GM18502 (cell line): ENCODE results near the gene PRKCZ.
"Not testable (repeated sequence)": the region's sequence is repeated elsewhere in the genome, so short reads cannot be mapped to it uniquely, and the experiment has no call there.

Experiments
- ATAC-seq: cut with Tn5 transposase; IDR thresholded peaks from one replicate; pipeline ENCODE4 v1.9.1; 2021; ENCODE audit warnings: mild to moderate bottlenecking; ENCODE audit not compliant: unreplicated experiment, poor library complexity

PRKCZ gene

DNA sequence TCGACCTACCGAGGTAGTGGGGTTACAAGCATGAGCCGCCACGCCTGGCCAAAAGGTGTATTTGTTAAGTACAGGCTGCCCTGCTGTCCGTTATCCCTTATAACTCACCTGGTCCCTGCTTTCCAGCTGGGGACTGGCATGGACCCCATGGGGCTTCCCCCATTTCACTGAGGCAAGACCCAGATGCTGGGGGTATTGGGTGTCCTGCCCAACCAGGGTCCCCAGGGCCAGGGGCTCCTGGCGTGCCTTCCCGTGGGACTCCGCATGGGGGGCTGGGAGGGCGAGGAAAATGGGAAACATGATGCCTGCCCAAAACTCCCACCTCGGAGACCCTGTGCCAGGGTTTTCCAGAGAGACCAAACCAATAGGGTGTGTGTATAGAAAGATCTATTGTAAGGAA is 79.9 kb downstream of the PRKCZ start:
- no peak for ATAC-seq

DNA sequence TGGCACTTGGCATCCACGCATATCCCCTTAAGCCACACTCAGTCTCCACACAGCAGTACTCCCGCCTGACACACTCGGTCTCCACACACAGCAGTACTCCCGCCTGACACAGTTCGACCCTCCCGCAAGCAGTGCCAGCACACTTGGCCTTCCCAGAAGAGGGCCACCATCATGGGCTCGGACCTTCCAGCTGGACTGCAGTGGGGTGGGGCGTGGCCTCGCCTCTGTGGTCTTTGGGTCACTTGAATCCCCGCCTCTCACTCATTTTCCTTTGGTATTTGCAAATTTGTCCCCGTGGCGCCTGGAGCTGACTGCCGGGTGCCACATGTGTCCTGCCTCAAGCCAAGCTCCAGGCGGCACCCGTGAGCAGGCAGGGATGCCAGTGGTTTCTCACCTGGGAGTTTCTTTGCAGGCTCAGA is 80.7 kb downstream of the PRKCZ start:
- no peak for ATAC-seq

DNA sequence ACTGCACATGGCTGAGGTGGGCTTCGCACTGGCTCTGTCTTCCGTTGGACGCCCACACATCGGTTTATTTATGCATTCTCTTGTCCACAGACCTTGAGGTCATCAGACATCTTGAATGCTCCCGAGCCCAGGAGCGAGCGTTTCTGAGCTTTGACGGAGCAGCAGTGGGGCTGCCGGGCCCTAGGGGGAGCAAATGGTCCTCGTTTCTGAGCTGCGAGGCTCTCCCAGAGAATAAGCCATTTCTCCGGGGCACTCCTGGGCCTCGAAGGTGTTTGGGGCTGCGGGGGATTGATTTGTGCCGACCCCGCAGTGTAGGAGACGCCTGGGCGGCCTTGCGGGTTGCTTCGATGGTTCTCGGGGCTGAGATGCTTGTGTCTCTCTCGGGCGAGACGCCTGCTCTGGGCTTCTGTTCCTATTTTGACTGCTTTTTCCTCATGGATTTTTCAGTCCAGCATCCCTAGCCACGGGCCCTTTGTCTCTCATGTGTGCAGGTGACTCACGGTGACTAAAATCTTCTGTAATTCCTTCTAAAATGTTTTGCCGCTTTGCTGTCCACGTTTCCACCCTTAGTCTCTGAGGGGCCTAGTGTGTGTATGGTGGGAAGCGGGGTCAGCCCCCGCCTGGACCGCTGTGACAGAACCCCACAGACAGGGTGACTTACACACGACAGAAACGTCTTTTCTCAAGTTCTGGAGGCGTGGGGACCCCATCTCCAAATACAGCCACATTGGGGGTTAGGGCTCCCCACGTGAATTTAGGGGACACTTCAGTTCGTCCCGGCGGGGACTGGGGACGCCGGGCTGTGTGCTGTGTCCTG is 82.2 kb downstream of the PRKCZ start:
- no peak for ATAC-seq

DNA sequence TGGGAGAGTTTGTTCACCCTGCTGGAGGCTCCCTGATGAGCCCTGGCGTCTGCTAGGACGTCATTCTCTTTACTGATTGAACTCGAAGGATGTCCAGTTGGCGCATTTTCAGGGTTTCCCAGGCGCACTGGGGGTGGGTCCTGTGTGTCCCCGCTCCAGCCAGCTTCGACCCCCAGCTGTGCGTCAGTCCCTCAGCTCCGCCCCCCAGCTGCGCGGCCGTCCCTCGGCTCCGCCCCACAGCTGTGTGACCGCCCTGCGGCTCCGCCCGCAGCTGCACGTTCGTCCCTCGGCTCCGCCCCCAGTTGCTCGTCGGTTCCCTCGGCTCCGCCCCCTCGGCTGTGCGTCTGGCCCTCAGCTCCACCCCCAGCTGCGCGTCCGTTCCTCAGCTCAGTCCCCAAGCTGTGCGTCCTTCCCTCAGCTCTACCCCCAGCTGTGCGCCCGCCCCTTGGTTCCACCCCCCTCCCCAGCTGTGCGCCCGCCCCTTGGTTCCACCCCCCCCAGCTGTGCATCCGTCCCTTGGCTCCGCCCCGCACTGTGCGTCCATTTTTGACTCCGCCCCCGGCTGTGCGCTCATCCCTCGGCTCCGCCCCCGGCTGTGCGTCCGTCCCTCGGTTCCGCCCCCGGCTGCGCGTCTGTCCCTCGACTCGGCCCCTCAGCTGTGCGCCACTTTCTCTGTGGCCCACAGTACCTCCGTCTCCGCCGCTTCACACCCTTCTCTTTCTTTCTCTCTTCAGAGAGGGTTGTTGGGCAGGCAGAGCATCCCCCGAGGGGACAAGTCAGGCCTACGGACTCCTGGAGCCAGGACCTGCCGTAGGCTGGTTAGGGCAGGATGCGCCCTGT is 83.0 kb downstream of the PRKCZ start:
- ATAC-seq, result peak; percentile 90

DNA sequence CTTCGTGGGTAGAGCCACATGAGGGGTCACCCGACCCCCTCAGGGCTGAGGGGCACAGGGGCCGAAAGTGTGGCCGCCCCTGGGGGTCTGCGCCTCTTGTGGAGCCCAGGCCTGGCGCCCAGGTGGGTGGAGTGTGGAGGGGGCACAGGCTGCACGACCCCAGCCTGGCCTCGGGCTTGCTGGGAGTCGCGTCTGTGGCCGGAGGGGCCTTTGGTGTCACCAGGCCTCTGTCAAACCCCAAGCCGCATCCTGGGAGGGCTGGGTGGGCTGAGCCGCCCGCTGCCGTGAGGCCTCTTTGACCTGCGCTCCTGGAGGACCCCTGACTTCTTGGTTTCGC is 83.6 kb downstream of the PRKCZ start:
- no peak for ATAC-seq

DNA sequence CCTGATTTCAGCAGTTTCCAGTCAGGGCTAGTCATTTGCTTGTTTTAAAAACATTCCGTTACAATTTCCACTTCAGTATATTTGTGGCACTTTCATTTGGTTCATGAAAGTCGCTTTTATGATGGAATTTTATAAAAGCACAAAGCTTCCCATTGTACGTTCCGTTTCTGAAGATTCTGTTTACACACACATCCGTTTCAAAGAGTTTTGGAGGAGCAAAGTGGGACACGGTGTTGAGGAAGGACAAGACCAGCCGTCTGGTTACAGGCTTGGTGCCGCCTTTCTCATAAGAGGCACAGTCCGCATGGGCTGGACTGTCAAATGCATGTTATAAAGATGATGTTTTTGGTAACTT is 84.0 kb downstream of the PRKCZ start:
- ATAC-seq, result no peak

DNA sequence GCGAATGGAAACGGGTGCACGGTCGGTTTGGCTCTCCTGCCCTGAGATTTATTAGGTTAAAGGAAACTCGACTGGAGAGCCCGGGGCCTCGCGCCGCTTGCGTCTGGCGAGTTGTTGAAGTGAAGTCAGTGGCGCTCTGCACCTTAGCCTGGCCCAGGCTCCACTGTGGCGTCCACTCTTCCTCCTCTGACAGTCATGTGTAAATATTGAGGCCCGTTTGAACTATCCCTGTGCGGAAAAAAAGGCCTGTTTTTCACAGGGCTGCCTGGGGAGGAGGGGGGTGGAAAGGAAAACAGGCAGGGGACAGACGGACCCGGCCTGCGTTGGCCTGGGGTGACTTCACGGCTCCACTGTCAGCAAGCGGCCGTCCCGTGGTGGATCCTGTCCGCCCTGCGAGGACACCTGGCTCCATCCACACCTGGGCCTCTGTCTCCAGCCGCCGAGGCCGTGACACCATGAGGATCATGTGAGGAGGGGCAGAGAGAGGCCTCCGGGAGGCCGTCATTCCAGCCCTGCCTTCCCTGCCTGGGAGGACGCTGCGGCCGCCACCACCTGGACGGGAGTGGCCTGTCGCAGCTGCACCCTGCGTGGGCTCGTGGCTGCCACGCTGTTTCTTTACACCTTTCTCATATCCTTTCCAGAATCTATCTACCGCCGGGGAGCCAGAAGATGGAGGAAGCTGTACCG is 84.6 kb downstream of the PRKCZ start:
- ATAC-seq, result no peak

DNA sequence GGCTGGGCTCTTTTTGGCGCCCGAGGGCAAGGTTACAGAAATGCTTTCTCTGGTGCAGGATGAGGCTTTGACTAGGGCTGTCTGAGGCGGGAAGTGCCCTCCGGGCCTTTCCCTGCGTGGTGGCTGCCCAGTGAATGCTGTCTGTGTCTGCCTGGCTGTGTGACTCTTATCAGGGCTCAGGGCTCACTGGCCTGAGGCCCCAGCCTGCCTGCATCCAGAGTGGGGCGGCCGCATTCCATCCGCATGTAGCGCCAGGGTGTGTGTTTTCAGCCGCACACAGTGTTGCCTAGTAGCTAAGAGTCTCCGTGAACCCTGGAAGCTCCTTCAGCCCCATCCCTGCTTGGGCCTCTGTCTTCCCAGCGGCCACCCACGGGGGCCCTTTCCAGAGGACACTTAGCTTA is 85.2 kb downstream of the PRKCZ start:
- no peak for ATAC-seq

DNA sequence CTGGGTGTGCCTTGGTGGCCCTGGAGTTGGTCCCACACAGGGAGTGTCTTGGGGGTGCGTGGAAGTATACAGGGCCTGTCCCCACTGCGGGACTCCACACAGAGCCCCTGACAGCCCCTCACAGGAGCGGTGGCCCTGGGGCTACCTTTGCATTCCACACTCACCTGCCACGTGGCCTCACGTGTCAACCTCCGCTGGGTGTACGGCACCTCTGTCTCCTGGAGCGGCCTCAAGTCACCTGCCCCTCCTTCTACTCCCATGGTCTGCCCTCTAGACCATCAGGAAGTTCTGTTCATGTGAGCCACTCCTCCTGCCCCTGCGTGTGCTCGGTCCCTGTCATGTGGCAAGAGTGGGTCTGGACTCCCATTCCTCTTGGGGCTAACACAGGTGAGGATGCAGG is 85.7 kb downstream of the PRKCZ start:
- ATAC-seq, result no peak

DNA sequence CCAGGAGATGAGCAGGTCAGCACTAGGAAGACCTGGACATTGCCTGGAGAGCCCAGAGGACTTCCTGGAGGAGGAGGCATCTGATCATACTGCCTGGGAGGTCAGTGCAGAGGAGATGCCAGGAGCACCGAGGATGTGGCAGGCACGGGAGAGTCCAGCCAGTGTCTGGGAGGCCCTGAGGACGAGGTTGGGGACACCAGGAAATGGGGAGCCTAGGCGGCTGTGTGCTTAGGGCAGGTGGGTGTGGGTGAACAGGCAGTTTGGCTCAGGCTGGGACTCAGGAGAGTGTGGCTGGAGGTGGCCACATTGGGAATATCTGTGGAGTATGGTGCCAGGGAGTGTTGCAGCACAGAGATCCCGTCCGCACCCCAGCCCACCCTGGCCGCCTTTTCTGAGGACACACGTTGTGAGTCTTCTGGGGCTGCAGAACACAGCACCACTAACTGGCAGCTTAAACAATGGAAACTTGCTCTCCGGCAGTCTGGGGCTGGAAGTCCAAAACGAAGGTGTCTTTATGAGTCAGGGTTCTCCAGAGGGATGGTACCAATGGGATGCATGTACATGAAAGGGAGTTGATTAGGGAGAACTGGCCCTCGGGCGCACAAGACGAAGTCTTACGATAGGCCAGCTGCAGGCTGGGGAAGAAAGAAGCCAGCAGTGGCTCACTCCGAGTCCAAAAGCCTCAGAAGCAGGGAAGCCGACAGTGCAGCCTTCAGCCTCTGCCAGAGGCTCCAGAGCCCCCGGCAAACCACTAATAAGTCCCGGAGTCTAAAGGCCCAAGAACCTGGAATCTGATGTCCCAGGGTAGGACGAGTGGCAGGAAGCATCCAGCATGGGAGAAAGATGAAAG is 86.4 kb downstream of the PRKCZ start:
- ATAC-seq, result no peak

DNA sequence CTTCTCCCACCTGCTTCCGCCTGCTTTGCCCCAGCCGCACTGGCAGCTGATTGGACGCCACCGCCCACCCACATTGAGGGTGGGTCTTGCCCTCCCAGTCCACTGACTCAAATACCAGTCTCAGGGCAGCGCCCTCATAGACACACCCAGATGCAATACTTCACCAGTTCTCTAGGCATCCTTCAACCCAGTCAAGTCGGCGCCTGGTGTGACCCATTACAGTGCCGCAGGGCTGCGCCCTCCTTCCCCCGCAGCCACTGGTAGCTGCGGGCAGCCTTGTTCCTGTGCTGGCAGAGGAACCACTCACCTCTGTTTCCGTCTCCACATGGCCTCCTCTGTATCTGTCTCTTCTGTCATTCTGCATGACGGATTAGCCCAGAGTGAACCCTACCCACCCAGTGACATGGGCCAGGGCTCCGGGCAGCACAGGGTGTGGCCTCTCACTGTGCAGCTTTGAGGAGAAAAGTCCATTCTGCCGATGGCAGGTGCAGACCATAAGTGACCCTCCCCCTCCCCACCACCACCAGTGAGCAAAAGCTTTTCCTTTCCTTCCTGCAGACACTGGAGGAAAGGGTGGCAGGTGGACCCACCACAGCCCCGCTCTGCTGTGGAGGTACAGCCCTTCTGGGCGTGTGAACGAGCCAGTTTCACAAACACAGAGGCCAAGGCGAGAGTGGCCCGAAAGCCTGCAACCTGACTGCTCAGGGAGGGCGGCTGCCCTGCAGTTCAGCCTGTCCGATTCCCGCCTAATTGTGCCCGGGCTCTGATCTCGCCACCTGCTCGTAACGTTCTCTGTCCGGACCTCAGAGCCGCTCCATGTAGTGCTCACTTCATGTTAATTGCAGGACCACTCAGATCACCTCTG is 87.3 kb downstream of the PRKCZ start:
- ATAC-seq, result no peak

DNA sequence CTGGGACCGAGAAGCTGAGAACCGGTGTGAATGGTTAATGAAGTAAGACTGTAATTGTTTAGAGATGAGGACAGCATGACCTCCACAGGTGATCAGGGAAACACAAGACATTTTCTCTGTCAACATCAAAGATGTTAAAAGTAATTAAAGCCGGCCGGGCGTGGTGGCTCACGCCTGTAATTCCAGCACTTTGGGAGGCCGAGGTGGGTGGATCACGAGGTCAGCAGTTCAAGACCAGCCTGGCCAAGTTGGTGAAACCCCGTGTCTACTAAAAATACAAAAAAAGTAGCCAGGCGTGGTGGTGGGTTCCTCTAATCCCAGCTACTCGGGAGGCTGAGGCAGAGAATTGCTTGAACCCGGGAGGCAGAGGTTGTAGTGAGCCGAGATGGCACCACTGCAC is 88.9 kb downstream of the PRKCZ start:
- not testable (repeated sequence) for ATAC-seq

DNA sequence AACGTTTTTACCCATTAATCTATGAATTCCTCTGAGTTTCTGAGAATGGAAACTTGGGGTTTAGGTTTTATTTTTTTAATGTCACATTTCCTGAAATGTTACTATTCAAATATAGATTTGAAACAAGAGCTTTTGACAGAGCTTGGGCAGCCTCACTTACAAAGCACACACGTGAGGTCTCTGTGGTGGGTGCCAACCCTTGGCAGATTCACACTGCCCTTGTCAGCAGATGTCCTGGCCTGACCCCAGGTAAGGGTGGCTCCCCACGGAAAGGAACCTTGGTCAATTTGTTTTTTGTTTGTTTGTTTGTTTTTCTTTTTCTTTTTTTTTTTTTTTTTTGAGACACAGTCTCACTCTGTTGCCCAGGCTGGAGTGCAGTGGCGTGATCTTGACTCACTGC is 90.8 kb downstream of the PRKCZ start:
- no peak for ATAC-seq

DNA sequence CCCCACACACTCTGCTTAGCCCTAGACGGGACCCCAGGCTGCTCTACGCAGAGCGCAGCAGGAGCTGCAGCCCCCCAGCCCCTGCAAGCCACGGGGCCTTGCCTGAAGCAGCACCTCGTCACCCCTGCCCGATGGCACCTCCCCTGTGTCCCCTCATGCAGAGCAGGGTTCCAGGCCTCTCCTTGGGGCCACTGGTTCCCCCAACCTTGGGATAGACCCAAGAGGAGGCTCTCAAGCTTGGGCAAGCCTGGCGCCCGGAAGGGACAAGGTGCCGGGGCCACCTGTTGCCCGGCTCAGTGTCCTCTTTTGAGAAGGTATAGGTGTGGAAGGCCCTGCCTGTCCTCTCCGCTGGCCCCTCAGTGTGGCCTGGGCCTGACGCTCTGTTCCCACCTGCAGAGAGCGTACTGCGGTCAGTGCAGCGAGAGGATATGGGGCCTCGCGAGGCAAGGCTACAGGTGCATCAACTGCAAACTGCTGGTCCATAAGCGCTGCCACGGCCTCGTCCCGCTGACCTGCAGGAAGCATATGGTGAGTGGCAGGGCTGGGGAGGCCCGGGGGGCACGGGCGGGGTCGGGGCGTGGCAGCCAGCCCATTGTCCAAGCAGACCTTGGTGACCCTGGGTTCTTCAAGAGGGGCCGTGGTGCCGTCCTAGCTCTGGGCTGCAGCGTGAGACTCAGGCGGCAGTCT is 93.7 kb downstream of the PRKCZ start:
- no peak for ATAC-seq

DNA sequence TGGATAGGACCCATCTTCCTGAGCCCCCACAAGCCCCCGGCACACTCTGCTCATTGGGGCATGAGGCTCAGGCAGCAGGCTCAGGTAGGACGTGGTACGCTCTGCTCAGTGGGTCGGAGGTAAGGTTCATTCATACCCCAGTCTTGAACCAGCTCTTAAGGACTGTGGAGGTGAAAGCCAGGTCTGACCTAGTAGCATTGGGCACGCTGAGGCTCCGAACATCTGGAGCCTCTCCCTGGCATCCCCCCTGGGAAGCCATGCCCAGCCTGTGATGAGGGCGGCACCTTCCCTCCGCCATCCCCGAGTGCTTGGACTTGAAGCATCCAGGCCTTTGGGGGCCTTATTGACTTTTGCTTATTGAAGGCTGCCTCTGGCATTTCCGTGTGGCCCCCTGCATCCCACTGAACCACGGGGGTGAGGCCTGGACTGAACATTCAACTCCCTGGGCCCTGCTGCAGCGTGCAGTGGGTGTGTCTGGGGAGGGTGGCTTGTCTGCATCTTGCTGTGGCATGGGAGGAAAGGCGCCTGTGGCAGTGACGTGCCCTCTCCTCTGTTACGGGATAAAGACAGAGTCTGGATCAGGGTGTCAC is 94.4 kb downstream of the PRKCZ start:
- ATAC-seq, result no peak

DNA sequence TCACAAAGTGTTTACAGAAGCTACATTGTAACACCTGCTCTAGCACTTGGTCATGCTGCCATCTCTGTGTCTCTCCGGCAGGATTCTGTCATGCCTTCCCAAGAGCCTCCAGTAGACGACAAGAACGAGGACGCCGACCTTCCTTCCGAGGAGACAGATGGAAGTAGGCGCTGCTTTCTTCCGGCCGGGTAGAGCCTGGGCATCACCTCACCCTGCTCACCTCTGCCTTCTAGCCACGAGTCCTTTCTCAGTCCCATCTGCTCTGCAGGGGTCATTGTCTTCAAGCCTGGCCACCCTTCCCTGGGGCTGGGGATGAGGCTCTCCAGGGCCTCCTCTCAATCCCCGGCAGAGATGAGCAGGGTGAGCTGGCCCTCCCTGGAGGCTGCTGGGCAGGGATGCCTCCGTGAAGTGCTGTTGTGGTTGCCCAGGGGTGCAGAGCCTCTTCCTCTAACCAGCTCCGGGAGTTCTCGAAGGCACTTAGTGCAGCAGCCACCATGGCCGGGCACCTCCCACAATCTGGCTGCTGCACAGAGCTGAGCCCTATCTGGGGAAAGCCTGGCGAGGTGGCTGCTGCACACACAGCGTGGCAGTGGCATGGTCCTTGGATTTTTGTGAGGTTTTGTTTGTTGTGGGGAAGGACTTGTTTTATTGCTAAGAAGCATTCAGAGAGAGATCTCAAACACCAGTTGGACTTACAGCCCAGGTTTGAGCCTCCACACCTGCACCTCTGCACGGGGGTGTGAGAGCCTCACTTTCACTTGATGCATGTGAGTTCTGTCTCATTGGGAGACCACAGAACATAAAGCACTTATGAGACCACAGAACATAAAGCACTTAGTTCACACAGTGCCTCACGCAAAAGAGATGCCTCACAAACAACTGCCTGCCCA is 96.0 kb downstream of the PRKCZ start:
- no peak for ATAC-seq

DNA sequence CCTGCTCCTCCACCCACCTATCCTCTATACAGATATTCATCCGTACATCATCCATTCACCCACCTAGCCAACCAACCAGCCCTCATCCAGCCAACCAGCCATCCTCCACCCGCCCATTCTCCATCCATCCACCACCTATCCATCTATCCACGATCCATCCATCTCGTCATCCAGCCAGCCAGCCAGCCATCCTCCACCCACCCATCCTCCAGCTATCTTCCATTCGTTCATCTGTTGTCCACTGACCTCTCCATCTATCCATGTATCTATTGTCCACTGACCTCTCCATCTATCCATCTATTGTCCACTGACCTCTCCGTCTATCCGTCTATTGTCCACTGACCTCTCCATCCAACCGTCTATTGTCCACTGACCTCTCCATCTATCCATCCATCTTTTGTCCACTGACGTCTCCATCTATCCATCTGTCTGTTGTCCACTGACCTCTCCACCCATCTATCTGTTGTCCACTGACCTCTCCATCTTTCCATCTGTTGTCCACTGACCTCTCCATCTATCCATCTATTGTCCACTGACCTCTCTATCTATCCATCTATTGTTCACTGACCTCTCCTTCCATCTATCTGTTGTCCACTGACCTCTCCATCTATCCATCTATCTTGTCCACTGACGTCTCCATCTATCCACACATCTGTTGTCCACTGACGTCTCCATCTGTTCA is 96.8 kb downstream of the PRKCZ start:
- no peak for ATAC-seq
